Parathyroid adenoma (tissue), 2 donors: ENCODE measurements around the gene HRC.
"Not testable (repeated sequence)": the region's sequence is repeated elsewhere in the genome, so short reads cannot be mapped to it uniquely, and the experiment has no call there.

Experiments
- H2AFZ ChIP-seq: fragments of 300-600 bp; sonication (generic); one replicate; pipeline ENCODE4 v1.7.0; 2017; ENCODE audit warnings: antibody characterized with exemption, mild to moderate bottlenecking
- H3K27ac ChIP-seq: fragments of 300-600 bp; sonication (generic); one replicate; pipeline ENCODE4 v1.7.0; 2017
- H3K27me3 ChIP-seq: fragments of 300-600 bp; sonication (generic); one replicate; pipeline ENCODE4 v1.7.0; 2017; ENCODE audit warnings: low read length; ENCODE audit not compliant: control insufficient read depth, insufficient read depth
- H3K36me3 ChIP-seq: fragments of 300-600 bp; sonication (generic); one replicate; pipeline ENCODE4 v1.7.0; 2017; ENCODE audit warnings: low read length; ENCODE audit not compliant: control insufficient read depth, insufficient read depth
- H3K4me1 ChIP-seq: fragments of 300-600 bp; sonication (generic); one replicate; pipeline ENCODE4 v1.7.0; 2017; ENCODE audit warnings: control low read depth
- H3K4me2 ChIP-seq: fragments of 300-600 bp; sonication (generic); one replicate; pipeline ENCODE4 v1.7.0; 2017; ENCODE audit warnings: low read length
- H3K4me3 ChIP-seq: fragments of 300-600 bp; sonication (generic); one replicate; pipeline ENCODE4 v1.7.0; 2017; ENCODE audit warnings: low read depth, low read length
- H3K79me2 ChIP-seq: fragments of 300-600 bp; sonication (generic); one replicate; pipeline ENCODE4 v1.7.0; 2017; ENCODE audit warnings: control low read depth
- H3K9ac ChIP-seq: fragments of 300-600 bp; sonication (generic); one replicate; pipeline ENCODE4 v1.7.0; 2017; ENCODE audit warnings: mild to moderate bottlenecking
- H3K9me3 ChIP-seq: fragments of 300-600 bp; sonication (generic); one replicate; pipeline ENCODE4 v1.7.0; 2017; ENCODE audit warnings: low read length; ENCODE audit not compliant: control insufficient read depth
- TF ChIP-seq, protein P1 (sequence below): fragments of 300-600 bp; sonication (generic); IDR thresholded peaks from one replicate; pipeline ENCODE4 v1.7.0; 2017; ENCODE audit warnings: antibody characterized with exemption, mild to moderate bottlenecking
- donor health status: primary hyperparathyroidism.

Gene HRC

DNA sequence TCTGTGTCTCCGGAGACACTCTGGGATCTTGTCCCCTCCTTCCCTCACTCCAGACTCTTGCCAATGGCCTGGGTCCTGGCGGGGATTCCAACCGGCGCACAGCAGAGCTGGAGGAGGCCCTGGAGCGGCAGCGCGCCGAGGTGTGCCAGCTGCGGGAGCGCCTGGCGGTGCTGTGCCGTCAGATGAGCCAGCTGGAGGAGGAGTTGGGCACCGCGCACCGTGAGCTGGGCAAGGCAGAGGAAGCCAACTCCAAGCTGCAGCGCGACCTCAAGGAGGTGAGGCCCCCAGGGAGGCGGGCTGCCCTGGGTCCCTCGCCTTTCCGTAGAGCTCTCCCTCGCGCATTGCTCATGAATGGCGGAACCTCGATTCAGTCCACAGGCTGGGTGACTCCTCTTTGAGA, 24.9 kb downstream of the HRC start:
- no peak overlapping the region for H3K4me3 ChIP-seq
- H3K9me3 ChIP-seq: no peaks in the 10 kb centered on the region
- TF ChIP-seq, protein P1, sequence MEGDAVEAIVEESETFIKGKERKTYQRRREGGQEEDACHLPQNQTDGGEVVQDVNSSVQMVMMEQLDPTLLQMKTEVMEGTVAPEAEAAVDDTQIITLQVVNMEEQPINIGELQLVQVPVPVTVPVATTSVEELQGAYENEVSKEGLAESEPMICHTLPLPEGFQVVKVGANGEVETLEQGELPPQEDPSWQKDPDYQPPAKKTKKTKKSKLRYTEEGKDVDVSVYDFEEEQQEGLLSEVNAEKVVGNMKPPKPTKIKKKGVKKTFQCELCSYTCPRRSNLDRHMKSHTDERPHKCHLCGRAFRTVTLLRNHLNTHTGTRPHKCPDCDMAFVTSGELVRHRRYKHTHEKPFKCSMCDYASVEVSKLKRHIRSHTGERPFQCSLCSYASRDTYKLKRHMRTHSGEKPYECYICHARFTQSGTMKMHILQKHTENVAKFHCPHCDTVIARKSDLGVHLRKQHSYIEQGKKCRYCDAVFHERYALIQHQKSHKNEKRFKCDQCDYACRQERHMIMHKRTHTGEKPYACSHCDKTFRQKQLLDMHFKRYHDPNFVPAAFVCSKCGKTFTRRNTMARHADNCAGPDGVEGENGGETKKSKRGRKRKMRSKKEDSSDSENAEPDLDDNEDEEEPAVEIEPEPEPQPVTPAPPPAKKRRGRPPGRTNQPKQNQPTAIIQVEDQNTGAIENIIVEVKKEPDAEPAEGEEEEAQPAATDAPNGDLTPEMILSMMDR: no peak
- no peak overlapping the region for H2AFZ ChIP-seq
- H3K9ac ChIP-seq: no peak overlapping the region
- H3K27ac ChIP-seq: no peak overlapping the region
- H3K27me3 ChIP-seq: no peaks in the 10 kb centered on the region
- no peaks in the 10 kb centered on the region for H3K36me3 ChIP-seq
- no peak overlapping the region for H3K4me2 ChIP-seq
- H3K4me1 ChIP-seq: peaks cover 2% of the 10 kb centered on the region
- peaks cover 2% of the 10 kb centered on the region for H3K79me2 ChIP-seq

DNA sequence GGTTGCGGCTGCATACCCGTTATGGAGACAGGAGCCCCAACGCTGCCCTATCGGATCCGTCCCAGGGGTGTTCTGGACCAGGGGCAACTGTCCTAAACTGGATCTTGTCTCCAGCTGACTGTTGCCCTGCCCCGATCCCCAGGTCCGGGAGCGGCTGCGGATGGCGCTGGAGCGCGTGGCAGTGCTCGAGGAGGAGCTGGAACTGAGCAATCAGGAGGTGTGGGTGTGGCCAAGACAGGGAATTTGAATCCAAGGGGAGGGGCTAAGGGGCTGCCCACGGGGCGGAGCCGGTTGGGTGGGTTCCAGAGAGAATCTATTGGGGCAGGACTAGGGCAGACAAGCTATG, 26.0 kb downstream of the HRC start:
- Histone ChIP-seq H3K79me2 (peaks cover 2% of the 10 kb centered on the region), H2AFZ (no peak overlapping the region), H3K27ac (no peak overlapping the region), H3K27me3 (no peaks in the 10 kb centered on the region), H3K4me1 (peaks cover 2% of the 10 kb centered on the region), H3K4me3 (no peak overlapping the region), H3K36me3 (no peaks in the 10 kb centered on the region), H3K9ac (no peak overlapping the region), H3K4me2 (no peak overlapping the region), H3K9me3 (no peaks in the 10 kb centered on the region)
- TF ChIP-seq, protein P1: no peak

DNA sequence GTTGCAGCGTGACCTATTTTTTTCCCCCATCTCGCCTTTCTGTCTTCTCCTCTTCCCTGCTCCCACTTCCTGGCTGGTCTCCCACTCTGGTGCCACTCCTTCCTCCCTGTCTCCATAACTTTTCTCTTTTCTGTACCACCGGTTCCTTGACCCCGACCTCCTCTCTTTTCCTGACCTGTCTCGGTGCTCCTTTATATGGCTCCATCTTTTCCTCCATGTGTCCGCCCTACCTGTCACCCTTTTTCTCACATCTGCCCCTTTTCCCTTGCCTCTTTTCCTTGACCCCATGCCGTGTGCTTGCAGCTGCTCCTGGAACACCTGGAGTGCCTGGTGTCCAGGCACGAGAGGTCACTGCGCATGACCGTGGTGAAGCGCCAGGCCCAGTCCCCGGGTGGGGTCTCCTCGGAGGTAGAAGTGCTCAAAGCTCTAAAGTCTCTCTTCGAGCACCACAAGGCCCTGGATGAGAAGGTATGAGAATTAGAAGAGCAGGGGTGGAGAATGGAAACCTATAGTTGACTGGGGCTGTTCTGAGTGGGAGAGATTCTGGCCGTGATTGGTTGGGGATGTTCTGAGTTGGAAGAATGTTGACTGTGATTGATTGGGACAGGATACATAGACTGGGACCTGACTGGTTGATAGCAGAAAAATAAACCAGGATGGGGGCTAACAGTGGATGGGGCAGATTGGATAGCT, 26.5 kb downstream of the HRC start:
- H3K27ac ChIP-seq: no peak overlapping the region
- H3K9ac ChIP-seq: no peak overlapping the region
- peaks cover 2% of the 10 kb centered on the region for H3K79me2 ChIP-seq
- no peaks in the 10 kb centered on the region for H3K27me3 ChIP-seq
- H3K9me3 ChIP-seq: no peaks in the 10 kb centered on the region
- no peaks in the 10 kb centered on the region for H3K36me3 ChIP-seq
- TF ChIP-seq, protein P1: no peak
- H3K4me2 ChIP-seq: no peak overlapping the region
- H2AFZ ChIP-seq: no peak overlapping the region
- no peak overlapping the region for H3K4me3 ChIP-seq
- H3K4me1 ChIP-seq: peaks cover 2% of the 10 kb centered on the region

DNA sequence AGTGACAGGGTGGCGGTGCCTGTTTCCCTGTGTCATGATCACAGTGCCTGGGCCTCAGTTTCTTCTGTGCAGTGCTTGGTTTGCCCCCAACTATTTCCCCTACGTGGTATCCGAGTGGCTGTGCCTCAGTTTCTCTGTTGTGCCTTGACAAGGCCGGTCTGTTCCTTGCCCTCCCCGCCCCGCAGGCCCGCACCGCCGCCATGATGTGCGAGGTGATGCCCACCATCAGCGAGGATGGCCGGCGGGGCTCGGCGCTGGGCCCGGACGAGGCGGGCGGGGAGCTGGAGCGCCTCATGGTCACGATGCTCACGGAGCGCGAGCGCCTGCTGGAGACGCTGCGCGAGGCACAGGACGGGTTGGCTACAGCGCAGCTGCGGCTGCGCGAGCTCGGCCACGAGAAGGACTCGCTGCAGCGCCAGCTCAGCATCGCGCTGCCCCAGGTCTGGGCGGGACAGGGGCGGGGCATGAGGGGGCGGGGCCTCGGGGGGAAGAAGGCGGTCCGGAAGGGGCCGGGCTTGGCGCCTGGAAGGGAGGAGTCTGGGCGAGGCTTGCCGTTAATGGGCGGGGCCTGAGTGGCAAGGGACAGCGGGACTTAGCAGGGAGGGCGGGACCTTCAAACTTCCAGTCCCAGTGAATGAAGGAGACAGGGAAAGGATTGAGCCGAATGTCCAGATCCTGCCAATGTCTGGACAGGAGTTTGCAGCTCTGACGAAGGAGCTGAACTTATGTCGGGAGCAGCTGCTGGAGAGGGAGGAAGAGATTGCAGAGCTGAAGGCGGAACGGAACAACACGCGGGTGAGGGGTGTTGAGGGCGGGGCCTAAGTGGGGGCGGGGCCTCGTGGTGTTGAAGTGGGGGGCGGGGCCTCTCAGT, 27.3 kb downstream of the HRC start:
- H3K27ac ChIP-seq: peak overlapping the region; percentile 62
- no peaks in the 10 kb centered on the region for H3K36me3 ChIP-seq
- H3K9ac ChIP-seq: no peak overlapping the region
- peak overlapping the region; percentile 78 for H3K4me2 ChIP-seq
- peaks cover 2% of the 10 kb centered on the region for H3K4me1 ChIP-seq
- peak overlapping the region; percentile 31 for H3K4me3 ChIP-seq
- H3K9me3 ChIP-seq: no peaks in the 10 kb centered on the region
- no peaks in the 10 kb centered on the region for H3K27me3 ChIP-seq
- TF ChIP-seq, protein P1: peak; percentile 36
- H2AFZ ChIP-seq: peak overlapping the region; percentile 97
- H3K79me2 ChIP-seq: peaks cover 2% of the 10 kb centered on the region

DNA sequence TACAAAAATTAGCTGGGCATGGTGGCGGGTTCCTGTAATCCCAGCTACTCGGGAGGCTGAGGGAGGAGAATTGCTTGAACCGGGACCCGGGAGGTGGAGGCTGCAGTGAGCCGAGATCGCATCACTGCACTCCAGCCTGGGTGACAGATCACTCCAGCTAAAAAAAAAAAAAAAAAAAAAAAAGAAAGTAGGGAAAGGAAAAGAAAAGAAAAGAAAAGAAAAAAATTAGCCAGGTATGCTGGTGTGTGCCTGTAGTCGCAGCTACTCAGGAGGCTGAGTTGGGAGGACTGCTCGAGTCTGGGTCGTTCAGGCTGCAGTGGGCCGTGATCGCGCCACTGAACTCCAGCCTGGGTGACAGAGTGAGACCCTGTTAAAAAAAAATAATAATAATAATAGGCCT, 28.0 kb downstream of the HRC start:
- H3K9ac ChIP-seq, H3K4me1 ChIP-seq, H3K27me3 ChIP-seq, H3K36me3 ChIP-seq, H3K79me2 ChIP-seq, H3K4me2 ChIP-seq, H3K9me3 ChIP-seq: not testable (repeated sequence)
- peak overlapping the region; percentile 31 for H3K4me3 ChIP-seq
- peak overlapping the region; percentile 62 for H3K27ac ChIP-seq
- H2AFZ ChIP-seq: peak overlapping the region; percentile 97
